Hematopoietic multipotent progenitor cell (in vitro differentiated cells): ENCODE data around the gene IRAK3. TPM values are rescaled to one million over a fixed set of nuclear protein-coding genes. Genes with fewer than 3 reads are reported as not detected.
"Not testable (repeated sequence)": the region's sequence is repeated elsewhere in the genome, so short reads cannot be mapped to it uniquely, and the experiment has no call there.

Source experiments
- DNase-seq, 3 donors: peaks; one replicate each; pipeline ENCODE4 v3.0.0-alpha.2; 2011 to 2015; ENCODE audit warnings: low read depth in 2 of 3, low spot score in 2 of 3
- total RNA-seq: library from RNA; depleted of rRNA; stranded (reverse); fragments of >200 nt; gene quantifications from one replicate; pipeline ENCODE4 v1.2.3, GENCODE V29; 2012

IRAK3 gene
- total RNA-seq, 1 donor: 28.3 TPM

- DNase-seq: no peak
Measured at GRCh38 chr12:66206141-66206540, 17.1 kb downstream of the IRAK3 start.

GRCh38 chr12:66210840-66211239 is 21.8 kb downstream of the IRAK3 start:
- DNase-seq: peak in 1 of 3 donors; percentile 51

GRCh38 chr12:66211573-66211972 is 22.6 kb downstream of the IRAK3 start:
- DNase-seq: peak in 1 of 3 donors; percentile 28

- DNase-seq: not testable (repeated sequence)
Measured at GRCh38 chr12:66213011-66213410, 24.0 kb downstream of the IRAK3 start.

- DNase-seq: no peak
Measured at GRCh38 chr12:66217342-66217917, 28.4 kb downstream of the IRAK3 start.

- DNase-seq: no peak
Measured at GRCh38 chr12:66228462-66228861, 39.4 kb downstream of the IRAK3 start.

- DNase-seq: no peak
Measured at GRCh38 chr12:66232263-66232662, 43.2 kb downstream of the IRAK3 start.

- DNase-seq: peak in 2 of 3 donors; percentile 18 to 61
Measured at GRCh38 chr12:66234037-66234693, 45.2 kb downstream of the IRAK3 start.

- DNase-seq: peak in 2 of 3 donors; percentile 78 to 83
Measured at GRCh38 chr12:66234773-66235625, 46.0 kb downstream of the IRAK3 start.

- DNase-seq: peak in 2 of 3 donors; percentile 26 to 55
Measured at GRCh38 chr12:66235626-66236281, 46.7 kb downstream of the IRAK3 start.

- not testable (repeated sequence) for DNase-seq
Measured at GRCh38 chr12:66236282-66236675, 47.3 kb downstream of the IRAK3 start.

GRCh38 chr12:66236969-66237368 is 48.0 kb downstream of the IRAK3 start:
- DNase-seq: no peak

GRCh38 chr12:66237505-66238175 is 48.6 kb downstream of the IRAK3 start:
- no peak for DNase-seq

- DNase-seq: no peak
Measured at GRCh38 chr12:66239295-66239694, 50.3 kb downstream of the IRAK3 start.

- DNase-seq: no peak
Measured at GRCh38 chr12:66240096-66240820, 51.2 kb downstream of the IRAK3 start.

GRCh38 chr12:66241061-66242043 is 52.3 kb downstream of the IRAK3 start:
- peak in 1 of 3 donors; percentile 2 for DNase-seq

- no peak for DNase-seq
Measured at GRCh38 chr12:66242311-66242710, 53.3 kb downstream of the IRAK3 start.

- DNase-seq: no peak
Measured at GRCh38 chr12:66243911-66244310, 54.9 kb downstream of the IRAK3 start.

GRCh38 chr12:66244446-66244845 is 55.4 kb downstream of the IRAK3 start:
- DNase-seq: no peak
